Measurements from ENCODE around the gene NLK. TPM values are rescaled to one million over a fixed set of nuclear protein-coding genes. Genes with fewer than 3 reads are reported as not detected.

Gene NLK
- total and polyA plus RNA-seq, 2 of the 4 experiments (the other 2 are of a cell fraction): 15.3 to 23.3 TPM

DNA sequence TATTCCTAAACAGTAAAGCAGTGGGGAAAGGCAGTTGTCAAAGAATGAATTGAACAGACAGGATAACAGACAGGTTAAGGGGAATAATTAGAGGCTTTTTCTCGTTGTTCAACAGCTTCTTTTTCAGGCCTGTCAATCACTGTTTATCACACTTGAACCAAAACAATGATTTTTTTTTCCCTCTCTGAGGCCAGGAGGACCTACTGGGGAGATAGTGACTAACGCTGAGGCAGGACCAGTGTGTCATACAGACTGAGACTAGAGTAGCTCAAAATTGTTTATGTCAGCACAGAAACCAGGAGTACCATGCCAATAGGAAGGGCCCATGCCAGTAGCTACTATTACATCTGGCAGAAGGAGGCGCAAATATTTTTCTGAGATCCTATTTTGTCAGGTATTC lies 41.3 kb upstream of the NLK start:
- Histone ChIP-seq H2AK9ac (replicated peaks; ENCODE audit: low read depth, low read length, poor library complexity) (no peak overlapping the region), H3K9ac (ENCODE audit: low read depth, low read length) (no peak overlapping the region), H4K20me1 (ENCODE audit: insufficient read depth, low read length) (no peaks in the 10 kb centered on the region), H3K36me3 (ENCODE audit: control insufficient read depth, insufficient read depth, low read length) (no peaks in the 10 kb centered on the region), H4K5ac (ENCODE audit: low read depth, low read length) (no peak overlapping the region), H3K23ac (ENCODE audit: low read depth, low read length) (no peak overlapping the region), H2AK5ac (ENCODE audit: low read depth, low read length) (no peak overlapping the region), H3K9me3 (ENCODE audit: control insufficient read depth, insufficient read depth, low read length) (no peaks in the 10 kb centered on the region; the same call in 1 of the 2 replicates), H4K8ac (ENCODE audit: low read depth in 2 of 2, low read length in 2 of 2) (no peak overlapping the region), H3K4me1 (ENCODE audit: control insufficient read depth, insufficient read depth, low read length) (no peaks in the 10 kb centered on the region), H2BK20ac (ENCODE audit: low read depth, low read length) (no peak overlapping the region), H3K18ac (ENCODE audit: low read depth, low read length) (no peak overlapping the region), H3K56ac (ENCODE audit: extremely low read depth, insufficient read depth, low read length) (no peak overlapping the region), H3K9me1 (ENCODE audit: insufficient read depth, low read length) (no peaks in the 10 kb centered on the region), H2BK120ac (ENCODE audit: low read depth, low read length) (no peak overlapping the region), H3K4me2 (ENCODE audit: low read depth, low read length) (no peak overlapping the region), H3K27ac (ENCODE audit: insufficient read depth, low read length) (no peak overlapping the region), H3K79me1 (ENCODE audit: low read depth in 1 of 2, low read length in 2 of 2) (no peaks in the 10 kb centered on the region), H3K14ac (replicated peaks; ENCODE audit: low read depth, low read length) (no peak overlapping the region), H3K27me3 (ENCODE audit: control insufficient read depth, insufficient read depth, low read length) (peaks cover 32% of the 10 kb centered on the region), H3K4me3 (ENCODE audit: insufficient read depth, low read depth, low read length) (no peak overlapping the region), H3K4ac (ENCODE audit: low read depth, low read length) (no peak overlapping the region), H2BK15ac (ENCODE audit: low read depth, low read length) (no peak overlapping the region), H4K91ac (ENCODE audit: insufficient read depth, low read depth, low read length) (no peak overlapping the region), H2AFZ (replicated peaks; ENCODE audit: low read length, poor library complexity) (no peak overlapping the region), H2BK5ac (ENCODE audit: low read depth, low read length, poor library complexity, severe bottlenecking) (no peak overlapping the region)
- CTCF ChIA-PET: interaction anchor here (0.6 kb wide), 1 partner anchor 232 kb away, joined by 3 read pairs; no protein-coding TSS in a partner anchor
- WGBS, 2 experiments (ENCODE audit: extremely low coverage in 2 of 2, insufficient read length in 1 of 2): no CpG with 5 or more reads among the region's 3 CpGs
- intact Hi-C loops (cut with micrococcal nuclease) (loop anchor here (10.0 kb wide), 1 partner anchor 56 kb away; no protein-coding TSS in a partner anchor), in situ Hi-C loops (cut with MboI; ENCODE audit: low sequenced_read_pairs) (no loop called here), dilution Hi-C loops (cut with HindIII; ENCODE audit: low sequenced_read_pairs, unreplicated experiment) (no loop called here)
- POLR2A ChIA-PET (ENCODE audit: unreplicated experiment): no interaction called here
- DNase-seq: no peak
- ATAC-seq (ENCODE audit: low read depth): no peak
- no TSS peak for BruUV-seq (replicated peaks)
- TF ChIP-seq RFX5 (IDR thresholded peaks at IDR 0.05; ENCODE audit: low read depth, low read length) (no peak), MAFK (IDR thresholded peaks at IDR 0.05; ENCODE audit: low read depth, low read length) (peak; percentile 48; the same call in 1 of the 2 replicates)

All from IMR-90 (cell line).